Measurements from ENCODE around the gene DCLK1. TPM values are rescaled to one million over a fixed set of nuclear protein-coding genes. Genes with fewer than 3 reads are reported as not detected.

The DCLK1 gene
- total RNA-seq, 4 donors from 2014 or later, result 11.7 to 51.4 (median 15.8) TPM

- H3K36me3 ChIP-seq, result no peaks in the 10 kb centered on the region
- no peak overlapping the region for H3K27ac ChIP-seq
- peaks cover 3% of the 10 kb centered on the region for H3K4me1 ChIP-seq
- H3K4me3 ChIP-seq, result no peak overlapping the region
- DNase-seq (ENCODE audit: low spot score in 2 of 2), result no peak
- 83% methylated on average over 2 of the region's 2 CpGs for WGBS
- TF ChIP-seq POLR2AphosphoS5 (IDR thresholded peaks at IDR 0.05), result no peak
- no peak for TF ChIP-seq CTCF (IDR thresholded peaks at IDR 0.05)
- TF ChIP-seq POLR2A (IDR thresholded peaks at IDR 0.05), result no peak
- no peak for TF ChIP-seq EP300 (IDR thresholded peaks at IDR 0.05)
- no peaks in the 10 kb centered on the region for H3K27me3 ChIP-seq
- no peaks in the 10 kb centered on the region for H3K9me3 ChIP-seq
These were observed 131.2 kb downstream of the DCLK1 start for GRCh38 chr13:36000028-36000427.

- Histone ChIP-seq H3K27ac (no peak overlapping the region), H3K4me1 (peaks cover 12% of the 10 kb centered on the region), H3K27me3 (no peaks in the 10 kb centered on the region), H3K9me3 (no peaks in the 10 kb centered on the region), H3K36me3 (no peaks in the 10 kb centered on the region), H3K4me3 (no peak overlapping the region)
- TF ChIP-seq POLR2AphosphoS5 (IDR thresholded peaks at IDR 0.05) (no peak), CTCF (IDR thresholded peaks at IDR 0.05) (no peak)
- DNase-seq (ENCODE audit: low spot score in 2 of 2), result no peak
- WGBS, result 83% methylated on average over 3 of the region's 3 CpGs
These were observed 134.8 kb downstream of the DCLK1 start for GRCh38 chr13:35996360-35996759.

- no peak overlapping the region for H3K27ac ChIP-seq
These were observed 136.0 kb downstream of the DCLK1 start for GRCh38 chr13:35995136-35995535.

GRCh38 chr13:35994131-35994966 is 136.8 kb downstream of the DCLK1 start:
- Histone ChIP-seq H3K9me3 (no peaks in the 10 kb centered on the region), H3K4me1 (peaks cover 12% of the 10 kb centered on the region), H3K4me3 (no peak overlapping the region), H3K27me3 (no peaks in the 10 kb centered on the region), H3K36me3 (no peaks in the 10 kb centered on the region), H3K27ac (no peak overlapping the region)
- DNase-seq (ENCODE audit: low spot score in 2 of 2), result no peak
- 28% methylated on average over 6 of the region's 6 CpGs for WGBS
- TF ChIP-seq POLR2A (IDR thresholded peaks at IDR 0.05), result no peak
- TF ChIP-seq EP300 (IDR thresholded peaks at IDR 0.05), result no peak
- no peak for TF ChIP-seq POLR2AphosphoS5 (IDR thresholded peaks at IDR 0.05)
- no peak for TF ChIP-seq CTCF (IDR thresholded peaks at IDR 0.05)

More at GRCh38 chr13:35995136-35995535, 136.0 kb downstream of the DCLK1 start:
- no peaks in the 10 kb centered on the region for H3K27me3 ChIP-seq
- WGBS, result 56% methylated on average over 2 of the region's 2 CpGs
- no peak for TF ChIP-seq CTCF (IDR thresholded peaks at IDR 0.05)
- TF ChIP-seq EP300 (IDR thresholded peaks at IDR 0.05), result no peak
- no peak for TF ChIP-seq POLR2A (IDR thresholded peaks at IDR 0.05)
- no peak for TF ChIP-seq POLR2AphosphoS5 (IDR thresholded peaks at IDR 0.05)
- H3K9me3 ChIP-seq, result no peaks in the 10 kb centered on the region
- no peaks in the 10 kb centered on the region for H3K36me3 ChIP-seq
- no peak for DNase-seq (ENCODE audit: low spot score in 2 of 2)
- H3K4me3 ChIP-seq, result no peak overlapping the region
- peaks cover 12% of the 10 kb centered on the region for H3K4me1 ChIP-seq

- Histone ChIP-seq H3K4me3 (no peak overlapping the region), H3K9me3 (no peaks in the 10 kb centered on the region), H3K27me3 (no peaks in the 10 kb centered on the region), H3K4me1 (peaks cover 12% of the 10 kb centered on the region), H3K27ac (no peak overlapping the region), H3K36me3 (no peaks in the 10 kb centered on the region)
- TF ChIP-seq CTCF (IDR thresholded peaks at IDR 0.05) (no peak), EP300 (IDR thresholded peaks at IDR 0.05) (no peak), POLR2AphosphoS5 (IDR thresholded peaks at IDR 0.05) (no peak), POLR2A (IDR thresholded peaks at IDR 0.05) (no peak)
- DNase-seq (ENCODE audit: low spot score in 2 of 2), result no peak
- 29% methylated on average over 1 of the region's 1 CpG for WGBS
These were observed 137.5 kb downstream of the DCLK1 start for GRCh38 chr13:35993686-35994085.

Measured in suprapubic skin (tissue), 4 donors.